HG03460 (cell line): ENCODE results near the gene ATP6V0D1.

ENCODE experiments used
- ATAC-seq: cut with Tn5 transposase; IDR thresholded peaks from one replicate; pipeline ENCODE4 v1.9.1; 2021; ENCODE audit not compliant: unreplicated experiment

ATP6V0D1 gene

DNA sequence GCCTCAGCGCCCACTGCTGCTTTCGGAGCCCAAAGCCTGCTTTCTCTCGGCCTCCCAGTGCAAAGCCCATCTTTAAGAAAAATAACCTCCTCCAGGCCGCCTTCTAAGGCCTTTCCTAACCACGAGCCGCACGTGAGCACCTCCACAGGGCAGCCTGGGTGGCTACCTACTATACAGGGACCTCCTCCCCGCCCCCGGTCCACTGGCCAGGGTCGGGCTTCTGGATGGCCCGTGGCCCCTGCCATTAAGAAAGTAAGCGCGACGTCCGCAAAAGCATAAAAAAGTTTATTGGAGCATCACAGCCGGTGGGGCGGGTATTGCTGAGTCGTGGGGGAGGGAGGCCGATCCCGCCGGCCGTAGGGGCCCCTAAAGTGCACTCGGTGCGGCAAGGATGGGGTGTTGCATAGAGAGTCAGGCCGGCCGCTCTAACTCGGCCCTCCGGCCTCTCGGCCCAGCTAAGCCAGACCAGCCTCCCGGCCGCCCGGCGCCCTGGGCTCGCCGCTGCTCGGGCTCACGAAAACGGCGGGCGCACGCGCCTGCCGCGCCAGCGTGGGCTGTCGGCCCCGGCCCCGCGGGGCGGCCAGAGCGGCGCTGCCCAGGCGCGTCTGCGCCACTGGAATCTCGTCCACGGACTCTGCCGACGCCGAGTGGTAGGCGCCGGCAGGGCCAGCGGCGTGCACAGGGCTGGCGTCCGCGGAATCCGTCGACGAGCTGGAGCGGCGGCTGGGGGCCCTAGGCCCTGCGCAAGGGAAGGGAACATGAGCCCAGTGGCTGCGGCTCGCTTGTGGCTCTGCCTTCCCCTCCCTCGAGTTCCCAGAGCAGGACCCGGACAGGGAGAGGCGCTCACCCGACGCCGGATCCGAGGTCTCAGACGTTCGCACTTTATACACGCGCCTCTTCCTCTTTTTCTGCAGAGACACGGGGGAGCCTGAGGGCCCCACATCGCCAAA is 86.5 kb downstream of the ATP6V0D1 start:
- no peak for ATAC-seq

- no peak for ATAC-seq
Measured at GRCh38 chr16:67393788-67394154, 87.2 kb downstream of the ATP6V0D1 start.

- no peak for ATAC-seq
Measured at GRCh38 chr16:67393111-67393787, 87.7 kb downstream of the ATP6V0D1 start, which contains the start of gene TPPP3. Gene TPPP3, minus strand, starts transcription at chr16:67393498. Its CDS starts 2,387 bp downstream, at chr16:67391111.

DNA sequence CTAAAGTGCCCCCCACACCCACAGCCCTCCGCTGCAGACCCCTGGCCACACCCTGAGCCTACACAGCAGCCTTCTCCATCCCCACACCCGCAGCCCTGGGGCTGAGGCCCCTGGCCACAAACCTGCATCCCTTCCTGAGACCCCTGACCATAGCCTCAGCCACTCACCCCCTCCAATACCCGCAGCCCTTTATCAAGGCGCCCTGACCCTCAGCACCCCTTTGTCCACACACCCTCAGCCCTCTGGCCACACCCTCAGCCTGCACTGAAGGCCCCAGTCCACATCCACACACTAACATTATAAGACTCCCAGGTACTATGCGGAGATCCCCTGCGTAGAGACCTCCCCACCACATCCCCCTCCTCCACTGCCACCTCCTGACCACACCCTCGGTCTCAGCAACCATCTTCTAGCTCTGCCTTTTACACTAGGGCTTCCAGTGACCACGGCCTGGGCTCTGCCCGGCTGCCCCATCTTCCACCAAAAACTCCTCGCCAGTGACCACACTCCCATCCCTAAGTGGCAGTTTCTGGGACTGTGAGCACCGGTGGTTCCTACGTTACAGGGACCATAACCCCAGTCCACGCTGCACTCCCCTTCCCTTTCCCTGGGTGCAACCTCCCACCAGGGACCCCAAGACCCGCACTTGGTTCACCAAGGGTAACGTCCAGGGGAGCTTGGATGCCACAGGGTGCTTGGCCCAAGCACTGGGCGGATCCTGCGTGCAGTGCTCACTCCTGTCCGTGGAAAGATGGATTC is 88.5 kb downstream of the ATP6V0D1 start:
- no peak for ATAC-seq

- no peak for ATAC-seq
Measured at GRCh38 chr16:67391424-67392300, 89.3 kb downstream of the ATP6V0D1 start.

GRCh38 chr16:67390816-67391423 is 90.0 kb downstream of the ATP6V0D1 start:
- no peak for ATAC-seq

- no peak for ATAC-seq
Measured at GRCh38 chr16:67389911-67390815, 90.8 kb downstream of the ATP6V0D1 start.

- no peak for ATAC-seq
Measured at GRCh38 chr16:67388591-67388990, 92.4 kb downstream of the ATP6V0D1 start.

- ATAC-seq, result no peak
Measured at GRCh38 chr16:67388191-67388590, 92.8 kb downstream of the ATP6V0D1 start.
